NB4 (cell line): ENCODE results near the gene TSSK2.

Source experiments
- MYC ChIP-seq: IDR thresholded peaks from 2 replicates; pipeline ENCODE4 v1.6.1; 2011; ENCODE audit warnings: low read depth, low read length
- POLR2A ChIP-seq: IDR thresholded peaks from 2 replicates; pipeline ENCODE4 v1.6.1; 2011; ENCODE audit warnings: mild to moderate bottlenecking; ENCODE audit not compliant: insufficient read length; ENCODE audit errors: extremely low read depth
- TF ChIP-seq, protein P1 (sequence below): IDR thresholded peaks from one replicate; pipeline ENCODE4 v1.5.1; 2012; ENCODE audit warnings: low read depth, low read length
- TF ChIP-seq, protein P2 (sequence below): IDR thresholded peaks from 2 replicates; pipeline ENCODE4 v1.6.1; 2011; ENCODE audit warnings: low read depth, low read length

DNA sequence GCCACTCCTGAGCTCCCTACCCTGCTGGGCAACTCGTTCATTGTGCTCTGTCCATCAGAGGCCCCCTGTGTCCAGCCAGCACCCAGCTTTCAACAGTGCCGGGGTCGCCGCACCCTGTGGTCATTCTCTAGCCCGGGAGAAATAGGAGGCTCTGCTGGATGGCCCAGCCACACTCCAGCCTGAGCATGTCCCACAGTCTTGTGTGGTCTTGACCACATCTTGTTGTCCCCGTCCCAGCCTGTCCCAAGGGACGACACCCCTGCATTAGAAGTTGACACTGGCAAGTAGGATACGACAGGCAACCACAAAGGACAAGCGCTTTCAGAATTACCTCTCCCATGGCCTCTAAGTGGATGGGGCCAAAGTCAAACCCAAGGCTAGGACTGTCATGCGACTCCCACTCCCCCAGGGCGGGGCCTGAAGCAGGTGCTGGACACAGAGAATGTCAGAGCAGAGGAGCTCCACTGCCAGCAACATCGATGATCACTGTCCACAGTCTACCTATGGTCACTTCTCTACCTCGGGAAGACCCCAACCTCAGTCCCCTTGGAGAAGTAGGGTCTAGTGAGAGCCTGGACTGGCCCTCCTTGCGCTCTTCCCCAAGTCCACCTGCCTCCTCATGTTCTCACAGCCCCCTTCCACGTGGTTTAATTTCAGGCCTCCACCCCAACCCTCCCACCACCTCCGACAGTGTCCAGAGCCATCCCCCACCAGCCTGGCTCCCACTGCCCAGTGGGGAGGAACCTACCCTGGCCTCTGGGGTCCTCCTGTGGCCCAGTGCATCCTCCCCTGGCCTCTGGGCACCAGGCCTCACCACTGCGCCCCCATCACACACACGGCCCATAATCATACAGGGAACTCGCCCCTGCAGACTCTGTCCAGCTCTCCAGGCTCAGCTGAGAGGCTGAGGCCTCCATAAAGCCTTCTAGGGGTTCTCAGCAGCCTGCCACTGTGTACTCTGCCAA is 4.5 kb upstream of the TSSK2 start:
- TF ChIP-seq, protein P1, sequence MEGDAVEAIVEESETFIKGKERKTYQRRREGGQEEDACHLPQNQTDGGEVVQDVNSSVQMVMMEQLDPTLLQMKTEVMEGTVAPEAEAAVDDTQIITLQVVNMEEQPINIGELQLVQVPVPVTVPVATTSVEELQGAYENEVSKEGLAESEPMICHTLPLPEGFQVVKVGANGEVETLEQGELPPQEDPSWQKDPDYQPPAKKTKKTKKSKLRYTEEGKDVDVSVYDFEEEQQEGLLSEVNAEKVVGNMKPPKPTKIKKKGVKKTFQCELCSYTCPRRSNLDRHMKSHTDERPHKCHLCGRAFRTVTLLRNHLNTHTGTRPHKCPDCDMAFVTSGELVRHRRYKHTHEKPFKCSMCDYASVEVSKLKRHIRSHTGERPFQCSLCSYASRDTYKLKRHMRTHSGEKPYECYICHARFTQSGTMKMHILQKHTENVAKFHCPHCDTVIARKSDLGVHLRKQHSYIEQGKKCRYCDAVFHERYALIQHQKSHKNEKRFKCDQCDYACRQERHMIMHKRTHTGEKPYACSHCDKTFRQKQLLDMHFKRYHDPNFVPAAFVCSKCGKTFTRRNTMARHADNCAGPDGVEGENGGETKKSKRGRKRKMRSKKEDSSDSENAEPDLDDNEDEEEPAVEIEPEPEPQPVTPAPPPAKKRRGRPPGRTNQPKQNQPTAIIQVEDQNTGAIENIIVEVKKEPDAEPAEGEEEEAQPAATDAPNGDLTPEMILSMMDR = no peak
- TF ChIP-seq, protein P2, sequence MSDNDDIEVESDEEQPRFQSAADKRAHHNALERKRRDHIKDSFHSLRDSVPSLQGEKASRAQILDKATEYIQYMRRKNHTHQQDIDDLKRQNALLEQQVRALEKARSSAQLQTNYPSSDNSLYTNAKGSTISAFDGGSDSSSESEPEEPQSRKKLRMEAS = no peak
- TF ChIP-seq POLR2A (no peak), MYC (no peak)
